ENCODE data around the gene BTRC. TPM values are rescaled to one million over a fixed set of nuclear protein-coding genes. Genes with fewer than 3 reads are reported as not detected.

Gene BTRC
- total and polyA plus RNA-seq, 4 donors: 3.1 to 16.4 (median 9.3) TPM

GRCh38 chr10:101575580-101576210, 221.7 kb downstream of the BTRC start:
- Histone ChIP-seq H3K27me3 (ENCODE audit: control insufficient read depth in 3 of 3, insufficient read depth in 3 of 3, low read length in 2 of 3) (peaks cover 0 to 5% (median 2%) of the 10 kb centered on the region in 3 donors), H3K36me3 (ENCODE audit: control insufficient read depth in 4 of 4, insufficient read depth in 4 of 4, low read length in 4 of 4) (peaks cover 0 to 33% (median 7%) of the 10 kb centered on the region in 4 donors), H3K9me3 (ENCODE audit: control insufficient read depth in 4 of 4, insufficient read depth in 3 of 4, low read length in 3 of 4) (peaks cover 0 to 7% (median 2%) of the 10 kb centered on the region in 4 donors), H3K9ac (ENCODE audit: insufficient read depth in 1 of 2, low read length in 2 of 2) (no peak overlapping the region), H3K27ac (ENCODE audit: low read depth in 1 of 2, low read length in 1 of 2) (no peak overlapping the region), H3K4me1 (ENCODE audit: control insufficient read depth in 5 of 5, insufficient read depth in 5 of 5, low read length in 5 of 5) (peaks cover 0 to 3% (median 0%) of the 10 kb centered on the region in 5 donors), H3K4me3 (no peak overlapping the region)
- TF ChIP-seq CTCF (IDR thresholded peaks at IDR 0.05; ENCODE audit: control extremely low read depth, extremely low read depth): no peak
- no peak for ATAC-seq (ENCODE audit: insufficient read depth, low FRiP score)
- no peak for DNase-seq
- 89% methylated on average over 7 of the region's 7 CpGs for WGBS, 2 donors

- H3K4me3 ChIP-seq: no peak overlapping the region
- peaks cover 0 to 2% (median under 1%) of the 10 kb centered on the region in 3 donors for H3K27me3 ChIP-seq (ENCODE audit: control insufficient read depth in 3 of 3, insufficient read depth in 3 of 3, low read length in 2 of 3)
- ATAC-seq (ENCODE audit: insufficient read depth, low FRiP score): no peak
- H3K4me1 ChIP-seq (ENCODE audit: control insufficient read depth in 5 of 5, insufficient read depth in 5 of 5, low read length in 5 of 5): no peaks in the 10 kb centered on the region
- H3K9ac ChIP-seq (ENCODE audit: insufficient read depth in 1 of 2, low read length in 2 of 2): no peak overlapping the region
- H3K36me3 ChIP-seq (ENCODE audit: control insufficient read depth in 4 of 4, insufficient read depth in 4 of 4, low read length in 4 of 4): peaks cover 0 to 36% (median 7%) of the 10 kb centered on the region in 4 donors
- DNase-seq: no peak
- no peak for TF ChIP-seq CTCF (IDR thresholded peaks at IDR 0.05; ENCODE audit: control extremely low read depth, extremely low read depth)
- peaks cover 0 to 7% (median 2%) of the 10 kb centered on the region in 4 donors for H3K9me3 ChIP-seq (ENCODE audit: control insufficient read depth in 4 of 4, insufficient read depth in 3 of 4, low read length in 3 of 4)
- no peak overlapping the region for H3K27ac ChIP-seq (ENCODE audit: low read depth in 1 of 2, low read length in 1 of 2)
- 90 to 96% methylated on average over 7 of the region's 7 CpGs for WGBS, 2 donors
Observed at GRCh38 chr10:101576211-101576863, 222.4 kb downstream of the BTRC start.

- Histone ChIP-seq H3K4me3 (no peak overlapping the region), H3K36me3 (ENCODE audit: control insufficient read depth in 4 of 4, insufficient read depth in 4 of 4, low read length in 4 of 4) (peaks cover 0 to 36% (median 9%) of the 10 kb centered on the region in 4 donors), H3K27me3 (ENCODE audit: control insufficient read depth in 3 of 3, insufficient read depth in 3 of 3, low read length in 2 of 3) (no peaks in the 10 kb centered on the region), H3K27ac (ENCODE audit: low read depth in 1 of 2, low read length in 1 of 2) (no peak overlapping the region), H3K9me3 (ENCODE audit: control insufficient read depth in 4 of 4, insufficient read depth in 3 of 4, low read length in 3 of 4) (peaks cover 0 to 7% (median 2%) of the 10 kb centered on the region in 4 donors), H3K9ac (ENCODE audit: insufficient read depth in 1 of 2, low read length in 2 of 2) (no peak overlapping the region), H3K4me1 (ENCODE audit: control insufficient read depth in 5 of 5, insufficient read depth in 5 of 5, low read length in 5 of 5) (no peaks in the 10 kb centered on the region)
- 92 to 95% methylated on average over 7 of the region's 7 CpGs for WGBS, 2 donors
- no peak for TF ChIP-seq CTCF (IDR thresholded peaks at IDR 0.05; ENCODE audit: control extremely low read depth, extremely low read depth)
- DNase-seq (no peak), ATAC-seq (ENCODE audit: insufficient read depth, low FRiP score) (no peak)
Observed at GRCh38 chr10:101577121-101577871, 223.3 kb downstream of the BTRC start.

Measured in lung (tissue), 12 donors.